Measurements from ENCODE around the gene ST14.

DNA sequence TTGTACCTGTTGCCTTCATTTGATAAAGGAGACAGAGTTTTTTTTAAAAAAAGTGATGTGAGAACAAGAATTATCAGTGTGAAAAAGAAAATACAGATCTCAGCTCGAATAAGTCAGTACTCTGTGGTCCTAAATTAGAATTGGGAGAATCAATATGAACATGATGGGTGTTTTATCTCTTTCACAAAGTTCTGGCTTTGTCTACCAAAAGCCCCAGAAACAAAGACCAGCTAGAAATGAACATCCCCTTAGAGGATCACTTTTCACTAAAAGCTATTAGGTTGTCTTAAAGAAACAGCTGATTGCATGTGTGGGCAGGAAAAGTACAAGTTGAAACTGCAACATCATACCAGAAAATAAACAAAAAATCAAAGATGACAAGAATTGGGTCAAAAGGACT lies 8.4 kb upstream of the ST14 start:
- no peak for TF ChIP-seq EP300 (IDR thresholded peaks at IDR 0.05)
- TF ChIP-seq, protein P1, sequence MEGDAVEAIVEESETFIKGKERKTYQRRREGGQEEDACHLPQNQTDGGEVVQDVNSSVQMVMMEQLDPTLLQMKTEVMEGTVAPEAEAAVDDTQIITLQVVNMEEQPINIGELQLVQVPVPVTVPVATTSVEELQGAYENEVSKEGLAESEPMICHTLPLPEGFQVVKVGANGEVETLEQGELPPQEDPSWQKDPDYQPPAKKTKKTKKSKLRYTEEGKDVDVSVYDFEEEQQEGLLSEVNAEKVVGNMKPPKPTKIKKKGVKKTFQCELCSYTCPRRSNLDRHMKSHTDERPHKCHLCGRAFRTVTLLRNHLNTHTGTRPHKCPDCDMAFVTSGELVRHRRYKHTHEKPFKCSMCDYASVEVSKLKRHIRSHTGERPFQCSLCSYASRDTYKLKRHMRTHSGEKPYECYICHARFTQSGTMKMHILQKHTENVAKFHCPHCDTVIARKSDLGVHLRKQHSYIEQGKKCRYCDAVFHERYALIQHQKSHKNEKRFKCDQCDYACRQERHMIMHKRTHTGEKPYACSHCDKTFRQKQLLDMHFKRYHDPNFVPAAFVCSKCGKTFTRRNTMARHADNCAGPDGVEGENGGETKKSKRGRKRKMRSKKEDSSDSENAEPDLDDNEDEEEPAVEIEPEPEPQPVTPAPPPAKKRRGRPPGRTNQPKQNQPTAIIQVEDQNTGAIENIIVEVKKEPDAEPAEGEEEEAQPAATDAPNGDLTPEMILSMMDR (IDR thresholded peaks at IDR 0.05) = no peak
